CD8-positive, alpha-beta memory T cell (primary cell): Measurements from ENCODE around the gene PGS1. TPM values are rescaled to one million over a fixed set of nuclear protein-coding genes. Genes with fewer than 3 reads are reported as not detected.
"Not testable (repeated sequence)": the region's sequence is repeated elsewhere in the genome, so short reads cannot be mapped to it uniquely, and the experiment has no call there.

Experiments used
- CTCF ChIA-PET: fragments of 350-600 bp; sonication (Branson Sonifier 250); formaldehyde crosslinking; loops from one replicate; lab custom pipeline; 2021; ENCODE audit warnings: antibody characterized with exemption; lab: Charles Lee
- POLR2A ChIA-PET: fragments of 350-600 bp; sonication (Branson Sonifier 250); formaldehyde crosslinking; loops from one replicate; lab custom pipeline; 2021; ENCODE audit warnings: antibody characterized with exemption; lab: Charles Lee
- DNase-seq, 5 donors: peaks; one replicate each; pipeline versions ENCODE4 v3.0.0 to v3.0.0-alpha.2; 2020 to 2022; ENCODE audit warnings: mixed read lengths in 1 of 5
- H3K27ac ChIP-seq: one replicate; pipeline ENCODE4 v1.7.0; 2013; ENCODE audit warnings: low read depth, mild to moderate bottlenecking, low read length, moderate library complexity
- H3K27me3 ChIP-seq: 2 replicates; pipeline ENCODE4 v1.7.0; 2013; ENCODE audit warnings: low read length, mild to moderate bottlenecking; ENCODE audit not compliant: insufficient read depth, poor library complexity, severe bottlenecking
- H3K36me3 ChIP-seq: 2 replicates; pipeline ENCODE4 v1.7.0; 2013; ENCODE audit warnings: mild to moderate bottlenecking, low read length, moderate library complexity; ENCODE audit not compliant: insufficient read depth
- H3K4me1 ChIP-seq: 2 replicates; pipeline ENCODE4 v1.7.0; 2013; ENCODE audit warnings: mild to moderate bottlenecking, low read length, moderate library complexity; ENCODE audit not compliant: insufficient read depth
- H3K4me3 ChIP-seq: 2 replicates; pipeline ENCODE4 v1.7.0; 2013; ENCODE audit warnings: mild to moderate bottlenecking, low read length
- H3K9me3 ChIP-seq: 2 replicates; pipeline ENCODE4 v1.7.0; 2013; ENCODE audit warnings: mild to moderate bottlenecking, low read length
- H3K27ac Mint-ChIP-seq, 8 donors: one replicate each; pipeline ENCODE4 v1.8.0; 2020 to 2021; ENCODE audit warnings: mixed read lengths in 8 of 8, mild to moderate bottlenecking in 6 of 8, inconsistent platforms in 3 of 8, moderate library complexity in 3 of 8
- H3K27me3 Mint-ChIP-seq, 2 donors: one replicate each; pipeline ENCODE4 v1.8.0; 2020 to 2021; ENCODE audit warnings: mixed read lengths in 2 of 2, mild to moderate bottlenecking in 1 of 2, moderate library complexity in 1 of 2
- H3K36me3 Mint-ChIP-seq, 3 donors: one replicate each; pipeline ENCODE4 v1.8.0; 2020 to 2021; ENCODE audit warnings: mixed read lengths in 3 of 3, inconsistent platforms in 1 of 3, mild to moderate bottlenecking in 1 of 3
- H3K4me1 Mint-ChIP-seq, 3 donors: one replicate each; pipeline ENCODE4 v1.8.0; 2020 to 2021; ENCODE audit warnings: mixed read lengths in 3 of 3, inconsistent platforms in 1 of 3, mild to moderate bottlenecking in 1 of 3
- H3K4me3 Mint-ChIP-seq, 7 donors: one replicate each; pipeline ENCODE4 v1.8.0; 2020 to 2021; ENCODE audit warnings: mixed read lengths in 7 of 7, mild to moderate bottlenecking in 6 of 7, moderate library complexity in 4 of 7, inconsistent platforms in 2 of 7
- H3K9me3 Mint-ChIP-seq, 5 donors: one replicate each; pipeline ENCODE4 v1.8.0; 2020 to 2022; ENCODE audit warnings: mixed read lengths in 5 of 5, mild to moderate bottlenecking in 3 of 5, moderate library complexity in 2 of 5, inconsistent platforms in 1 of 5
- polyA plus RNA-seq: library from polyadenylated mRNA; unstranded; fragments of 300-500 nt; fragmentation: Illumina TruSeq; gene quantifications from one replicate; pipeline ENCODE4 v1.2.3, GENCODE V29; 2021
- total RNA-seq, 2 experiments: library from RNA; stranded (reverse); gene quantifications; one replicate each; pipeline ENCODE4 v1.2.3, GENCODE V29; 2021

Gene PGS1
- total and polyA plus RNA-seq, 3 experiments from 2014 or later = 31.5 to 51.5 (median 48.2) TPM

DNA sequence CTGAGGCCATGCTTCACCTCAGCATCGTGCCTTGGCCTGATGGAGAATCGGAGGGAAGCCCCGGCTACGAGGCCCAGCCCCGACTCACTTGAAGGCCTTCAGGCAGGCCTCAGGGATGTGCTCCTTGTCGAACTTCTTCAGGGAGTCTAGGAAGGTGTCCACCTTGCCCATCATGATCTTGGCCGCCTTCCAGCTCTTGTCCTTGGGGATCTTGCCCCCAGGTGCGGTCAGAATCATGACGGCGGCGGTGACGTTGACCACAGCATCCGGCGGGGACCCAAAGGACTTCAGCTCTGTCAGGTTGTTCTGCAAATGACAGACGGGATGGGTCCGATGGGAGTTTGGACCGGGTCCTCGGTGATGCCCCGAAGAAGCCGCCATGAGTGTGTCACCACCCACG, 81.2 kb downstream of the PGS1 start:
- Mint-ChIP-seq H3K9me3 (no peaks in the 10 kb centered on the region), H3K27ac (no peak overlapping the region), H3K36me3 (no peaks in the 10 kb centered on the region), H3K4me3 (no peak overlapping the region), H3K27me3 (peaks cover 2 to 3% of the 10 kb centered on the region in 2 donors), H3K4me1 (no peaks in the 10 kb centered on the region)
- Histone ChIP-seq H3K9me3 (no peaks in the 10 kb centered on the region), H3K27me3 (no peaks in the 10 kb centered on the region), H3K4me3 (no peak overlapping the region), H3K27ac (no peak overlapping the region), H3K4me1 (no peaks in the 10 kb centered on the region), H3K36me3 (no peaks in the 10 kb centered on the region)
- ChIA-PET CTCF (no interaction called here), POLR2A (no interaction called here)
- DNase-seq = no peak

DNA sequence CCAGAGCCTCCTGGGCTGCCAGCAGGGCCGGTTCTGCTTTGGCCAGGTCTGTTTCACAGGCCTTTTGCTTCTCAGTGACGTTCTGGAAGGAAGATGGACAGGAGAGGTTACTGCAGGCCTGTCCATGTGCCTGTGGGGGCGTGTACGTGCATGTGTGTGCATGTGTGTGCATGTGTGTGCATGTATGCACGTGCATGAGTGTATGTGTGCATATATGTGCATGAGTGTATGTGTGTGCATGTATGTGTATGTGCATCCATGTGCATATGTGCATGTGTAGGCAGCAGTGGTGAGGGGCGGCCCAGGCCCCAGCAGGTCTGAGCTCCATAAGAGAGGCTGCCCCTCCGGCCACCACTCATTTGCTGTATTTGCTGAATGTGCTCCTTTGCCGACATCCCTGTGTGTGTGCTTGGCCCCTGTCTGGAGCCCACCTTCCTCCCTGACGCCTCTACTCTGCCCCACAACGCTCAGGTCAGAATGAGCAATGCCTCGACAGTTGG, 81.8 kb downstream of the PGS1 start:
- Histone ChIP-seq H3K9me3 (no peaks in the 10 kb centered on the region), H3K4me3 (no peak overlapping the region), H3K4me1 (no peaks in the 10 kb centered on the region), H3K36me3 (no peaks in the 10 kb centered on the region), H3K27ac (no peak overlapping the region), H3K27me3 (no peaks in the 10 kb centered on the region)
- H3K4me3 Mint-ChIP-seq = no peak overlapping the region
- CTCF ChIA-PET = no interaction called here
- H3K4me1 Mint-ChIP-seq = no peaks in the 10 kb centered on the region
- H3K9me3 Mint-ChIP-seq = no peaks in the 10 kb centered on the region
- no peak for DNase-seq
- peaks cover 2 to 3% of the 10 kb centered on the region in 2 donors for H3K27me3 Mint-ChIP-seq
- H3K36me3 Mint-ChIP-seq = no peaks in the 10 kb centered on the region
- POLR2A ChIA-PET = no interaction called here
- no peak overlapping the region for H3K27ac Mint-ChIP-seq

DNA sequence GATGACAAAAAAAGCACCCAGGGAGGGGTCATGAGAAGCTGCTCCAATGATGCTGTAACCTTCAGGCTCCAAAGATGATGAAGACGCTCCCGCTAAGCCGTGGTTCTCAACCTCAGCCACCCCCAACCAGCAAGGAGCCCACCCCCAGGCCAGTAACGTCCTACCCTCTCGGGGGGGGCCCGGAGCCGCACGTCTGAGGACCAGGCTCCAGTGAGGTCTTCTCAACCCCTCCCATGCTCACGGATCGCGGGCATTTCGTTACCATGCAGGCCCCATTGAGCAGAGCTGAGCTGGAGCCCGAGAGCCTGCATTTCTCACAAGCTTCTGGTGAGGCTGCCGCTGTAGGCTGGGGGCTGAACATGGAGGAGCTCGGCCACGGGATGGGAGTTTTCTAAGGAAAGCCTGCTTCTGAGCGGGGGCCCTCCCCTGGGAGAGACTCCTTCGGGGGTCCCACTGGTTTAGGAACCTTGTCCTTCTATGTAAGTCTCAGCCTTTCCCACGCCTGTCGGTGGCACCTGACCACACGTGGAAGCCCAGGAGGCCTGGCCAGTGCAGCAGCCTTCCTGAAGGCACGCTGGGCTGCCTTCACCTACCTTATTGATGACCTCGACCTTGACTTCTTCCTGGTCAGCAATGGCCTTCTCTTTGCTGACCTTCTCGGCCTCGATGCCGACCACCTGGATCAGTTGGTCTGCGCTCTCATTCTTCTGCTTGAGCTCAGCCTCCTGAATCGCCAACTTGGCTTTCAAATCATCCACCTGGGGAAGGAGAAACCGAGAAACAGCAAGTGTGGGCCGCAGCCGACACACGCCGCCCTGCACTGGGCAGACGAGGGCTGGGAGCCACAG, 82.7 kb downstream of the PGS1 start:
- H3K9me3 ChIP-seq = no peaks in the 10 kb centered on the region
- Mint-ChIP-seq H3K27me3 (peaks cover 2 to 3% of the 10 kb centered on the region in 2 donors), H3K9me3 (no peaks in the 10 kb centered on the region), H3K36me3 (no peaks in the 10 kb centered on the region), H3K4me1 (no peaks in the 10 kb centered on the region), H3K4me3 (no peak overlapping the region), H3K27ac (peak overlapping the region in 1 of 8 donors; percentile 88)
- DNase-seq = no peak
- no peak overlapping the region for H3K4me3 ChIP-seq
- ChIA-PET CTCF (no interaction called here), POLR2A (no interaction called here)
- no peaks in the 10 kb centered on the region for H3K27me3 ChIP-seq
- no peaks in the 10 kb centered on the region for H3K4me1 ChIP-seq
- no peak overlapping the region for H3K27ac ChIP-seq
- H3K36me3 ChIP-seq = no peaks in the 10 kb centered on the region

DNA sequence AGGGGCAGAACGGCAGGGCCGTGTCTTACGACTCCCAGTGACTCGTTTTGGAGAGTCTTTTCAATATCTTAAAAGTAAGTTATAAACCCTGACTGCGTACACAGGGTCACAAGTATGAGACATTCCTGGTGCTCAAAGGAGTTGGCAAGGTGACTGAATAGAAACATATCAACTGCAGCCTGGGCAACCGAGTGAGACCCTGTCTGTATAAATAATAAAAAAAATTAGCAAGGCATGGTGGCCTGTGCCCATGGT, 83.3 kb downstream of the PGS1 start:
- CTCF ChIA-PET = no interaction called here
- DNase-seq = no peak
- Histone ChIP-seq H3K9me3 (no peaks in the 10 kb centered on the region), H3K36me3 (no peaks in the 10 kb centered on the region), H3K4me3 (no peak overlapping the region), H3K27ac (no peak overlapping the region), H3K4me1 (no peaks in the 10 kb centered on the region), H3K27me3 (no peaks in the 10 kb centered on the region)
- Mint-ChIP-seq H3K27ac (peak overlapping the region in 1 of 8 donors; percentile 88), H3K4me1 (no peaks in the 10 kb centered on the region), H3K4me3 (no peak overlapping the region), H3K27me3 (peaks cover 0 to 2% of the 10 kb centered on the region in 2 donors), H3K9me3 (no peaks in the 10 kb centered on the region), H3K36me3 (no peaks in the 10 kb centered on the region)
- POLR2A ChIA-PET = no interaction called here

DNA sequence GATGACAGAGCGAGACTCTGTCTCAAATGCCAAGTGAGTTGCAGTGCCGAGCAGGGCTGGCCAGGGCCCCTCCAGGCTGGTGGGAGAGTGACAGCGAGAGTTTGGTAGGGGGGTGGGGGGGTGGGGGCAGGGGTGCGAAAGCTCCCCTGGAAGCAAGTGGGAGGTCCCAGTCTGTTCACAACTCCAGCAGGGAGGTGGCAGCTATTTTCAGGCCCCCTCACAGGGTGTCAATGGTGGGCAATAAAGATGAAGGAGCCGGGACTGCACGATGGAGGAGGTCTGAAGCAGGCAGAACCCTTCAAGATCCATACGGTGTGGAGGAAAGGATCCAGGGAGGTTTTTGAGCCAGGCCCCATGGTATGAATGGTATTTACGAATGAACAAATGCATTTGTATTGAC, 83.7 kb downstream of the PGS1 start:
- POLR2A ChIA-PET = no interaction called here
- no peak overlapping the region for H3K27ac Mint-ChIP-seq
- no peaks in the 10 kb centered on the region for H3K36me3 Mint-ChIP-seq
- Histone ChIP-seq H3K4me3 (no peak overlapping the region), H3K27me3 (no peaks in the 10 kb centered on the region), H3K36me3 (no peaks in the 10 kb centered on the region), H3K27ac (no peak overlapping the region), H3K9me3 (no peaks in the 10 kb centered on the region), H3K4me1 (no peaks in the 10 kb centered on the region)
- no peak for DNase-seq
- H3K4me1 Mint-ChIP-seq = no peaks in the 10 kb centered on the region
- H3K4me3 Mint-ChIP-seq = no peak overlapping the region
- H3K9me3 Mint-ChIP-seq = no peaks in the 10 kb centered on the region
- CTCF ChIA-PET = no interaction called here
- H3K27me3 Mint-ChIP-seq = peaks cover 0 to 2% of the 10 kb centered on the region in 2 donors

DNA sequence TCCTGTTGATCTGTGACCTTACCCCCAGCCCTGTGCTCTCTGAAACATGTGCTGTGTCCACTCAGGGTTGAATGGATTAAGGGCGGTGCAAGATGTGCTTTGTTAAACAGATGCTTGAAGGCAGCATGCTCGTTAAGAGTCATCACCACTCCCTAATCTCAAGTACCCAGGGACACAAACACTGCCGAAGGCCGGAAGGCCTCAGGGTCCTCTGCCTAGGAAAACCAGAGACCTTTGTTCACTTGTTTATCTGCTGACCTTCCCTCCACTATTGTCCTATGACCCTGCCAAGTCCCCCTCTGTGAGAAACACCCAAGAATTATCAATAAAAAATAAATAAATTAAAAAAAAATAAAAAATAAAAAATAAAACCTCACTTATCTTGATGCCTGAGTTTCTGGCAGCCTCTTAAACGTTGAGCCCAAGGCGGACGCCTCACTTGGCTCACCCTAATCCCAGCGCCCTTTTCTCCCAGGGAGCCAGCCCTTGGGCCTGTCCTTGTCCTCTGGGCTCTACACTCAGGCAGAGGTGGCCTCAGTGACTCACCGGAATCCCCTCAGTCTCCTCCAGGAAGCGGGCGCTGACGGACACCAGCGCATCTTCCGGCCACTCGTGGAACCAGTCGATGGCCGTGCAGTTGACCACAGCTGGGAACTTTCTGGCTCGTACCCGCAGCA, 87.8 kb downstream of the PGS1 start:
- H3K27ac Mint-ChIP-seq, H3K4me1 Mint-ChIP-seq, H3K27me3 ChIP-seq, H3K4me1 ChIP-seq, CTCF ChIA-PET, H3K27me3 Mint-ChIP-seq, POLR2A ChIA-PET, DNase-seq, H3K36me3 ChIP-seq, H3K9me3 Mint-ChIP-seq, H3K27ac ChIP-seq, H3K4me3 Mint-ChIP-seq, H3K4me3 ChIP-seq, H3K9me3 ChIP-seq, H3K36me3 Mint-ChIP-seq: not testable (repeated sequence)

DNA sequence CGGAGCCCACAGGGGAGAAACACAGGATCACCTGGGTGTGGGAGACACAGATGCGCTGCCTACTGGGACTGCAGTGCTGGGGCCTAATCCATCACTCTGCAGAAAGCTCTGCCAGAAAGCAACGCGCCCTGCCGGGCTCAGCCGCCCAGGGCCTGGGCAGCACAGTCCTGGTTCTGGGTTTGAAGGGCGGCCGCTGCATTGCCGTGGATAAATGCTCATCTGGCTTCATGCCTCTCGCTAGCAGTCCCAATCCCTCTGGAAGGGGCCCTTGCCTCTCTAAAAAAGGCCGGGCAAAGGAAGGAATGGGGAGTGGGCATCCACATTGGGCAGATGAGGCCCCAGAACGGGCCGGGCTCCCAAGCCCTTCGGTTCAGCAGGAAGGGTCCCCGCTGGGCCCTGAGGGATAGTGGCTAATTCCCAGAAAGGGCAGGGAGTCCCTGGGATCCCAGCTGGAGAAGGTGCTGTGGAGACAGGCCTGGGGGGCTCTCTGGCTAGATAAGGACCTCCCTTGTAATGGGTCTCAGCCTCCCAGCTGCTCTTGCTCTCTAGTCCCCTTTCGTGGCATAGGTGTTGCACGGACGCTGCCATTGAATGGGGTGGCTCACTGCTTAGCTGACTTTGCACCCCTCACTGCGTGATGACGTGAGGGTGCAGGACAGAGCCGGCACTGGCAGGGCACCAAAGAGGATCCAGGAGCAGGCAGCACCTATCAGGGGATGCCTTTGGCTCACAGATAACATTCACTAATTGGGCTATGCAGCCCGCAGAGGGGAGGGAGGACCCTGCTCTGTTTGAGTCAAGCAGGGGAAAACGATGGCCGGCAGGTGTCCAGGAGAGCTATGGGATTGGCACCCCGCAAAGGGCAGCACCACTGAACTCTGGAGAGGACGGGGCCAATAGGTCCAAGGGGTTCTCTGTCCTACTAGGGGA, 88.6 kb downstream of the PGS1 start:
- peaks cover 0 to 4% of the 10 kb centered on the region in 2 donors for H3K27me3 Mint-ChIP-seq
- H3K4me1 Mint-ChIP-seq = no peaks in the 10 kb centered on the region
- peaks cover 0 to 2% (median 0%) of the 10 kb centered on the region in 5 donors for H3K9me3 Mint-ChIP-seq
- DNase-seq = no peak
- ChIA-PET CTCF (no interaction called here), POLR2A (no interaction called here)
- no peak overlapping the region for H3K4me3 Mint-ChIP-seq
- Histone ChIP-seq H3K36me3 (no peaks in the 10 kb centered on the region), H3K4me1 (no peaks in the 10 kb centered on the region), H3K4me3 (no peak overlapping the region), H3K27ac (no peak overlapping the region), H3K9me3 (no peaks in the 10 kb centered on the region), H3K27me3 (no peaks in the 10 kb centered on the region)
- no peaks in the 10 kb centered on the region for H3K36me3 Mint-ChIP-seq
- H3K27ac Mint-ChIP-seq = no peak overlapping the region

DNA sequence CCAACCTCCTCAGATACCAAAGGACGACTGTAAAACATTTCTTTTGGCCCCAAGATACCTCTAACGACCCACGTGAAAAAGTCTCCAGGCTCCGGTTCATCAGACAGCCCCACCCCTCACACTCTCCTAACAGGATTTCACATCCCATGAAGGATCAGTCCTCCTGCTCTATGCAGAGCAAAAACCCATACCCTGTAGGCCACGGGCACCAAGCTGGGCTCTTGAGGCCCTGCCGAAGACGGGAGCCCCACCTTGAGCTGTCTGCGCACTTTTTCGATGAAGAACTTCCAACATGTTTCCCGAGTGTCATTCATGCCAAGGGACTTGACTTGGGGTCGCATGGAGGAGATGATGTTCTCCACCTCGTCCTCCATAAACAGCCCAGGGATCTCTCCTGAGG, 89.9 kb downstream of the PGS1 start:
- DNase-seq = no peak
- H3K36me3 ChIP-seq = no peaks in the 10 kb centered on the region
- H3K4me1 Mint-ChIP-seq = peaks cover 0 to 7% (median 4%) of the 10 kb centered on the region in 3 donors
- H3K4me3 Mint-ChIP-seq = no peak overlapping the region
- H3K4me1 ChIP-seq = no peaks in the 10 kb centered on the region
- no peak overlapping the region for H3K27ac Mint-ChIP-seq
- no peak overlapping the region for H3K27ac ChIP-seq
- H3K27me3 Mint-ChIP-seq = peaks cover 4 to 9% of the 10 kb centered on the region in 2 donors
- H3K9me3 ChIP-seq = no peaks in the 10 kb centered on the region
- H3K4me3 ChIP-seq = no peak overlapping the region
- H3K36me3 Mint-ChIP-seq = no peaks in the 10 kb centered on the region
- H3K9me3 Mint-ChIP-seq = peaks cover 0 to 2% (median 0%) of the 10 kb centered on the region in 5 donors
- CTCF ChIA-PET = no interaction called here
- POLR2A ChIA-PET = no interaction called here
- no peaks in the 10 kb centered on the region for H3K27me3 ChIP-seq
